ENCODE measurements around the gene ZNF382.

Gene ZNF382

DNA sequence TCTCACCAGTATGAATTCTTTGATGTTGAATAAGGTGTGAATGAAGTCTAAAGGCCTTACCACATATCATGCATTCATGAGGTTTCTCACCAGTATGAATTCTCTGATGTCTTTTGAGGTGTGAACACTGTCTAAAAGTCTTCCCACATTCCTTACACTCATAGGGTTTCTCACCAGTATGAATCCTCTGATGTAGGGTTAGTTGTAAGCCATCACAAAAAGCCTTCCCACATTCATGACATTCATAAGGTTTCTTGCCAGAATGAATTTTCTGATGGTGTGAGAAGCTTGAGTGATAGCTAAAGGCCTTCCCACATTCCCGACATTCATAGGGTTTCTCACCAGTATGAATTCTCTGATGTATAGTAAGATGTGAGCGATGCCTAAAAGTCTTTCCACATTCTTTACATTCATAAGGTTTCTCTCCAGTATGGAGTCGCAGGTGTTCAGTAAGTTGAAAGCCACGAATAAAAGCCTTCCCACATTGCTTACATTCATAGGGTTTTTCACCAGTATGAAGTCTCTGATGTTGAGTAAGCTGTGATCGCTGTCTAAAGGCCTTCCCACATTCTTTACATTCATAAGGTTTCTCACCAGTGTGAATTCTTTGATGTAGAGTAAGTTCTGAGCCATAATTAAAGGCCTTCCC, 33.9 kb downstream of the ZNF382 start:
- no peaks in the 10 kb centered on the region for H3K27me3 ChIP-seq (ENCODE audit: insufficient read depth, low read depth)
- H3K4me2 ChIP-seq: no peak overlapping the region
- no peak overlapping the region for H2AFZ ChIP-seq (ENCODE audit: low read depth)
- no peak overlapping the region for H3K27ac ChIP-seq
- no peak overlapping the region for H3K4me3 ChIP-seq (IDR thresholded peaks at IDR 0.05; ENCODE audit: insufficient read depth, low read depth, low read length)
- H4K20me1 ChIP-seq (ENCODE audit: insufficient read depth): no peaks in the 10 kb centered on the region
- H3K9ac ChIP-seq: no peak overlapping the region
- H3K79me2 ChIP-seq (ENCODE audit: insufficient read depth, low read depth): no peaks in the 10 kb centered on the region
- no peaks in the 10 kb centered on the region for H3K36me3 ChIP-seq (ENCODE audit: insufficient read depth)
- TF ChIP-seq, protein P1, sequence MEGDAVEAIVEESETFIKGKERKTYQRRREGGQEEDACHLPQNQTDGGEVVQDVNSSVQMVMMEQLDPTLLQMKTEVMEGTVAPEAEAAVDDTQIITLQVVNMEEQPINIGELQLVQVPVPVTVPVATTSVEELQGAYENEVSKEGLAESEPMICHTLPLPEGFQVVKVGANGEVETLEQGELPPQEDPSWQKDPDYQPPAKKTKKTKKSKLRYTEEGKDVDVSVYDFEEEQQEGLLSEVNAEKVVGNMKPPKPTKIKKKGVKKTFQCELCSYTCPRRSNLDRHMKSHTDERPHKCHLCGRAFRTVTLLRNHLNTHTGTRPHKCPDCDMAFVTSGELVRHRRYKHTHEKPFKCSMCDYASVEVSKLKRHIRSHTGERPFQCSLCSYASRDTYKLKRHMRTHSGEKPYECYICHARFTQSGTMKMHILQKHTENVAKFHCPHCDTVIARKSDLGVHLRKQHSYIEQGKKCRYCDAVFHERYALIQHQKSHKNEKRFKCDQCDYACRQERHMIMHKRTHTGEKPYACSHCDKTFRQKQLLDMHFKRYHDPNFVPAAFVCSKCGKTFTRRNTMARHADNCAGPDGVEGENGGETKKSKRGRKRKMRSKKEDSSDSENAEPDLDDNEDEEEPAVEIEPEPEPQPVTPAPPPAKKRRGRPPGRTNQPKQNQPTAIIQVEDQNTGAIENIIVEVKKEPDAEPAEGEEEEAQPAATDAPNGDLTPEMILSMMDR (conservative IDR thresholded peaks at IDR 0.05; ENCODE audit: low read depth, low read length): no peak
- no peaks in the 10 kb centered on the region for H3K4me1 ChIP-seq (ENCODE audit: low read depth, poor library complexity, severe bottlenecking)

DNA sequence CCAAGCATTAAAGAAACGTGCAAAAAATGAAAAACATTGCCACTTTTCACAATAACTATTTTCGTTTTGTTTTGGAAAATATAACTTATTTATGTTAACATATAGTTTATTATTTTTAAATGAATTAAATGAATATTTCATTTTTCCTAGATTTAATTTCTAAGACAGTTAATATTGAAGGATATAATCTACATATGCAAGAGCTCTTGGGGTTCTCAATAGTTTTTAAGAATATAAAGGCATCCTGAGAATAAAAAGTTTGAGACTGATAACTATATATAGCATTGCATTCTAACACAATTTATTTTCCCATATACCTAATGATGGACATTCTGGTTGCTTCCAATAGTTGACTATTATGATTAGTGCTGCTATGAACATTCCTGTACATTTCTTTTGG, 41.6 kb downstream of the ZNF382 start:
- H4K20me1 ChIP-seq (ENCODE audit: insufficient read depth): no peaks in the 10 kb centered on the region
- no peaks in the 10 kb centered on the region for H3K27me3 ChIP-seq (ENCODE audit: insufficient read depth, low read depth)
- no peak overlapping the region for H3K27ac ChIP-seq
- no peak overlapping the region for H3K4me3 ChIP-seq (IDR thresholded peaks at IDR 0.05; ENCODE audit: insufficient read depth, low read depth, low read length)
- TF ChIP-seq, protein P1 (conservative IDR thresholded peaks at IDR 0.05; ENCODE audit: low read depth, low read length): no peak
- H2AFZ ChIP-seq (ENCODE audit: low read depth): no peak overlapping the region
- H3K9ac ChIP-seq: no peak overlapping the region
- no peaks in the 10 kb centered on the region for H3K79me2 ChIP-seq (ENCODE audit: insufficient read depth, low read depth)
- H3K4me2 ChIP-seq: no peak overlapping the region
- H3K36me3 ChIP-seq (ENCODE audit: insufficient read depth): no peaks in the 10 kb centered on the region; the same call in 1 of the 2 replicates
- H3K4me1 ChIP-seq (ENCODE audit: low read depth, poor library complexity, severe bottlenecking): no peaks in the 10 kb centered on the region

DNA sequence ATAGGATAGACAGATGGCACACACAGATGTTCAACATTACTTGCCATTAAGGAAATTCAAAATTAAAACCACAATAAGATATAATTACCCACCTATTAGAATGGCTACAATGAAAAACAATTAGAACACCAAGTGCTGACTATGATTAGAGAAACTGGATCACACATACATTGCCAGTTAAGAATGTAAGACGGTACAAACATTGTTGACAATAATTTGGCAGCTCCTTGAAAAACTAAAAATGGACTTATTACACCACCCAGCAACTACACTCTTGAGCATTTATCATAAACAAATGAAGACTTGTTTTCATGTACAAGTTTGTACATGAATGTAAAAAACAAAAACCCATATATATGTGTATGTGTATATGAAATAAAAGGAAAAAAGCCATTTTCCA, 47.8 kb downstream of the ZNF382 start:
- Histone ChIP-seq H2AFZ (ENCODE audit: low read depth) (no peak overlapping the region), H3K4me1 (ENCODE audit: low read depth, poor library complexity, severe bottlenecking) (no peaks in the 10 kb centered on the region), H3K4me3 (IDR thresholded peaks at IDR 0.05; ENCODE audit: insufficient read depth, low read depth, low read length) (no peak overlapping the region), H3K27ac (no peak overlapping the region), H4K20me1 (ENCODE audit: insufficient read depth) (no peaks in the 10 kb centered on the region), H3K27me3 (ENCODE audit: insufficient read depth, low read depth) (no peaks in the 10 kb centered on the region), H3K36me3 (ENCODE audit: insufficient read depth) (no peaks in the 10 kb centered on the region), H3K4me2 (no peak overlapping the region), H3K9ac (no peak overlapping the region), H3K79me2 (ENCODE audit: insufficient read depth, low read depth) (no peaks in the 10 kb centered on the region)
- TF ChIP-seq, protein P1 (conservative IDR thresholded peaks at IDR 0.05; ENCODE audit: low read depth, low read length): no peak

DNA sequence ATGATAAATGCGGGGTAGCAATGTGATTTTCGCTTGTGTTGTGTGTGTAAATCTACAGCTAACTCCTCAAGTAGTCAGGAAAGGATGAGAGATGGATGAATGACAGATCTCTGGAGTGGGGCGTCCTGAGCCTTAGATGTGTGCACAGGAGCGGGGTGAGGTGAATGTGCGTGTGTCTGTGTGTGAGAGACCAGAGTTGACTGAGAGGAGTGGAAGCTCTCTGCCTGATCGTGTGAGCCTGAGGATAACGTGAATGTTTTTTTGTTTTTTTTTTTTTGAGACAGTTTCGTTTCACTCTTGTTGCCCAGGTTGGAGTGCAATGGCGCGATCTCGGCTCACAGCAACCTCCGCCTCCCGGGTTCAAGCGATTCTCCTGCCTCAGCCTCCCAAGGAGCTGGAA, 60.7 kb downstream of the ZNF382 start:
- no peak overlapping the region for H3K4me3 ChIP-seq (IDR thresholded peaks at IDR 0.05; ENCODE audit: insufficient read depth, low read depth, low read length)
- no peaks in the 10 kb centered on the region for H3K27me3 ChIP-seq (ENCODE audit: insufficient read depth, low read depth)
- no peak overlapping the region for H3K4me2 ChIP-seq
- no peak overlapping the region for H2AFZ ChIP-seq (ENCODE audit: low read depth)
- H3K9ac ChIP-seq: no peak overlapping the region
- TF ChIP-seq, protein P1 (conservative IDR thresholded peaks at IDR 0.05; ENCODE audit: low read depth, low read length): no peak
- no peaks in the 10 kb centered on the region for H3K4me1 ChIP-seq (ENCODE audit: low read depth, poor library complexity, severe bottlenecking)
- no peak overlapping the region for H3K27ac ChIP-seq
- no peaks in the 10 kb centered on the region for H4K20me1 ChIP-seq (ENCODE audit: insufficient read depth)
- H3K79me2 ChIP-seq (ENCODE audit: insufficient read depth, low read depth): no peaks in the 10 kb centered on the region
- H3K36me3 ChIP-seq (ENCODE audit: insufficient read depth): no peaks in the 10 kb centered on the region

Measured in KMS-11 (cell line).